HL-60 (cell line): ENCODE results near the gene GEMIN2.
"Not testable (repeated sequence)": the region's sequence is repeated elsewhere in the genome, so short reads cannot be mapped to it uniquely, and the experiment has no call there.

Experiments used
- DNase-seq, 2 experiments: peaks; one replicate each; pipeline ENCODE4 v3.0.0-alpha.2; 2010 to 2020; ENCODE audit warnings: low read depth in 1 of 2, low spot score in 1 of 2
- H3K27ac ChIP-seq: fragments of 250-450 bp; sonication (Bioruptor Pico); replicated peaks from 2 replicates; pipeline ENCODE4 v1.5.1; 2020; ENCODE audit warnings: mild to moderate bottlenecking, moderate library complexity
- H3K27me3 ChIP-seq: fragments of 250-450 bp; sonication (Bioruptor Pico); 2 replicates; pipeline ENCODE4 v1.5.1; 2021; ENCODE audit warnings: mild to moderate bottlenecking, moderate library complexity; ENCODE audit not compliant: insufficient read depth, poor library complexity, severe bottlenecking
- H3K4me3 ChIP-seq: replicated peaks from 2 replicates; pipeline ENCODE4 v1.5.1; 2011; ENCODE audit warnings: mild to moderate bottlenecking, control low read depth, low read length; ENCODE audit not compliant: insufficient read depth
- GABPA ChIP-seq: IDR thresholded peaks from 2 replicates; pipeline ENCODE4 v1.6.1; 2012; ENCODE audit warnings: low read depth
- POLR2AphosphoS5 ChIP-seq: IDR thresholded peaks from 2 replicates; pipeline ENCODE4 v1.6.1; 2012; ENCODE audit warnings: low read depth
- REST ChIP-seq: IDR thresholded peaks from 2 replicates; pipeline ENCODE4 v1.6.1; 2012; ENCODE audit warnings: low read depth; ENCODE audit not compliant: insufficient replicate concordance
- SPI1 ChIP-seq: IDR thresholded peaks from 2 replicates; pipeline ENCODE4 v1.6.1; 2012; ENCODE audit warnings: low read depth, mild to moderate bottlenecking, borderline replicate concordance
- TF ChIP-seq, protein P1 (sequence below): IDR thresholded peaks from one replicate; pipeline ENCODE4 v1.5.1; 2011; ENCODE audit warnings: low read length, control low read depth, inconsistent platforms; ENCODE audit not compliant: insufficient read depth

Gene GEMIN2

DNA sequence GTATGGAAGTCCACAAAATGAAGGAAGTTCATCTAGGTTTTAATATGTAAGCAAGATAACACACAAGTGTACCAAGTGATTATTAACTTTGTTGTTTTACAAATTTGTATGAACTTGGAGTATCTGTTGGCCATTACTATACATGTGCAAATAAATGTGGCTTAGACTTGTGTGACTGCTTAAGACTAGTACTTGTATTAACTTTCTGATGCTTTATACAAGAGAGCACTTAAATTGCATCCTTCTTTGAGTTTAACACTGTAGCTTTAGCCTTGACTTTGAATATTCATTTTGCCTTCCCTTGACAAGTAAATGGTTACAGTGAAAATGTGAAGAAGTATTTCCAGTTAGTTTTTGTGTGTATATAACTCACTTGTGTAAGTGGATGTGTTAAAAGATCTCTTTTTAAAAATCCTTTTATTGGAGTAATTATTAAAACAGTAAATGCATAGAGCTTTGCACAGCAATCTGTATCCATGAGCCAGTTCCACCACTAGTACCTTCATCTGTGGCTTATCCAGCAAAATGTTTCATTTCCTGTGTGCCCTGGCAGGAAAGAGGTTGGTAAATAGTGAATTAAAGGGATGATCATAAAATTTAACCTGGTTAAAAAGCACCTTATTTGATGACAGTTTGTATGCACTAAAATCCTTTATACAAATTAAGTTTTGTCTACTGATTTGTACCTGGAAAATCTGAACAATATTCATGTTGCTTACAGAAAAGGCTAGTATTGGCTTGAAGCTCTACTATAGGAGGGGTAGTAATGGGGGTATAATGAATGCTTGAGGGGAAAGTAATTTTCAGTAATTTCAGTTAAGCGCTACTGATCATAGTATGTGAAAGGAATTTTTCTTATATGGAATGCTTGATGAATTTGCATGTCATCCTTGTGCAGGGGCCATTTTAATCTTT is 68.9 kb downstream of the GEMIN2 start:
- Histone ChIP-seq H3K27ac (no peak overlapping the region), H3K27me3 (no peaks in the 10 kb centered on the region)

DNA sequence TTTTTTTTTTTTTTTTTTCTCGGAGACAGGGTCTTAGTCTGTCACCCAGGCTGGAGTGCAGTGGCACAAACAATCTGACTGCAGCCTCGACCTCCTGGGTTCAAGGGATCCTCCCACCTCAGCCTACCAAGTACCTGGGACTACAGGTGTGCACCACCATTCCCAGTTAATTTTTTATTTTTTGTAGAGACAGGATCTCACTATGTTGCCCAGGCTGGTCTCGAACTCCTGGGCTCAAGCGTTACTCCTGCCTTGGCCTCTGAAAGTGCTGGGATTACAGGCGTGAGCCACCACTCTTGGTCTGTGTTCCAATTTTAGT is 69.5 kb downstream of the GEMIN2 start:
- not testable (repeated sequence) for H3K27me3 ChIP-seq, H3K27ac ChIP-seq, H3K4me3 ChIP-seq, DNase-seq
- TF ChIP-seq POLR2AphosphoS5 = peak; percentile 34; the same call in 1 of the 2 replicates

More for the DNA sequence above, 68.9 kb downstream of the GEMIN2 start:
- DNase-seq = no peak
- no peak for TF ChIP-seq REST
- TF ChIP-seq POLR2AphosphoS5 = no peak; the same call in 1 of the 2 replicates
- no peak for TF ChIP-seq GABPA
- TF ChIP-seq, protein P1, sequence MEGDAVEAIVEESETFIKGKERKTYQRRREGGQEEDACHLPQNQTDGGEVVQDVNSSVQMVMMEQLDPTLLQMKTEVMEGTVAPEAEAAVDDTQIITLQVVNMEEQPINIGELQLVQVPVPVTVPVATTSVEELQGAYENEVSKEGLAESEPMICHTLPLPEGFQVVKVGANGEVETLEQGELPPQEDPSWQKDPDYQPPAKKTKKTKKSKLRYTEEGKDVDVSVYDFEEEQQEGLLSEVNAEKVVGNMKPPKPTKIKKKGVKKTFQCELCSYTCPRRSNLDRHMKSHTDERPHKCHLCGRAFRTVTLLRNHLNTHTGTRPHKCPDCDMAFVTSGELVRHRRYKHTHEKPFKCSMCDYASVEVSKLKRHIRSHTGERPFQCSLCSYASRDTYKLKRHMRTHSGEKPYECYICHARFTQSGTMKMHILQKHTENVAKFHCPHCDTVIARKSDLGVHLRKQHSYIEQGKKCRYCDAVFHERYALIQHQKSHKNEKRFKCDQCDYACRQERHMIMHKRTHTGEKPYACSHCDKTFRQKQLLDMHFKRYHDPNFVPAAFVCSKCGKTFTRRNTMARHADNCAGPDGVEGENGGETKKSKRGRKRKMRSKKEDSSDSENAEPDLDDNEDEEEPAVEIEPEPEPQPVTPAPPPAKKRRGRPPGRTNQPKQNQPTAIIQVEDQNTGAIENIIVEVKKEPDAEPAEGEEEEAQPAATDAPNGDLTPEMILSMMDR = no peak
- no peak for TF ChIP-seq SPI1
- H3K4me3 ChIP-seq = no peak overlapping the region

- no peak for DNase-seq
- no peak overlapping the region for H3K4me3 ChIP-seq
- TF ChIP-seq POLR2AphosphoS5 = peak; percentile 64; the same call in 1 of the 2 replicates
- TF ChIP-seq, protein P1 = no peak
- H3K27ac ChIP-seq = no peak overlapping the region
- no peaks in the 10 kb centered on the region for H3K27me3 ChIP-seq
Observed at GRCh38 chr14:39184628-39185255, 70.6 kb downstream of the GEMIN2 start.

GRCh38 chr14:39185256-39186049 is 71.3 kb downstream of the GEMIN2 start:
- Histone ChIP-seq H3K27me3 (no peaks in the 10 kb centered on the region), H3K4me3 (no peak overlapping the region), H3K27ac (no peak overlapping the region)
- DNase-seq = no peak
- TF ChIP-seq GABPA = no peak
- TF ChIP-seq, protein P1 = no peak
